Tibial nerve (tissue), 4 donors: ENCODE measurements around the gene DHX30.
"Not testable (repeated sequence)": the region's sequence is repeated elsewhere in the genome, so short reads cannot be mapped to it uniquely, and the experiment has no call there.

ENCODE experiments used
- EP300 ChIP-seq, 2 donors: sonication (generic); formaldehyde crosslinking; IDR thresholded peaks; one replicate each; pipeline ENCODE4 v1.6.1; 2017; ENCODE audit warnings: antibody characterized with exemption in 2 of 2, mild to moderate bottlenecking in 1 of 2
- POLR2A ChIP-seq, 2 donors: fragments of 450-650 bp; IDR thresholded peaks; one replicate each; pipeline ENCODE4 v1.6.1; 2017; ENCODE audit warnings: antibody characterized with exemption in 2 of 2, mild to moderate bottlenecking in 2 of 2, moderate library complexity in 2 of 2
- TF ChIP-seq, protein P1 (sequence below), 5 experiments: fragments of 200-600 bp in 3 of 5; fragments of 450-650 bp in 2 of 5; sonication (generic) in 3 of 5; IDR thresholded peaks; one replicate each; pipeline ENCODE4 v1.5.1; 2016 to 2019; ENCODE audit warnings: antibody characterized with exemption in 5 of 5, mild to moderate bottlenecking in 3 of 5, moderate library complexity in 2 of 5

DNA sequence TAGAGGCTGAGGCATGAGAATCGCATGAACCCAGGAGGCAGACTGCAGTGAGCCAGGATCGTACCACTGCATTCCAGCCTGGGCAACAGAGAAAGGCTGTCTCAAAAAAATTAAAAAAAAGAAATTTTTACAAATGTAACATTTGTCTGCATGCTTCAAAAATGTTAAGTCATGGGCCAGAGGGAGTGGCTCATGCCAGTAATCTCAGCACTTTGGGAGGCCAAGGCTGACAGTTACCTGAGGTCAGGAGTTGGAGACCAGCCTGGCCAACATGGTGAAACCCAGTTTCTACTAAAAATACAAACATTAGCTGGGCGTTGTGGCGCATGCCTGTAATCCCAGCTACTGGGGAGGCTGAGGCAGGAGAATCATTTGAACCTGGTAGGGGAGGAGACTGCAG, 42.7 kb upstream of the DHX30 start:
- TF ChIP-seq, protein P1, sequence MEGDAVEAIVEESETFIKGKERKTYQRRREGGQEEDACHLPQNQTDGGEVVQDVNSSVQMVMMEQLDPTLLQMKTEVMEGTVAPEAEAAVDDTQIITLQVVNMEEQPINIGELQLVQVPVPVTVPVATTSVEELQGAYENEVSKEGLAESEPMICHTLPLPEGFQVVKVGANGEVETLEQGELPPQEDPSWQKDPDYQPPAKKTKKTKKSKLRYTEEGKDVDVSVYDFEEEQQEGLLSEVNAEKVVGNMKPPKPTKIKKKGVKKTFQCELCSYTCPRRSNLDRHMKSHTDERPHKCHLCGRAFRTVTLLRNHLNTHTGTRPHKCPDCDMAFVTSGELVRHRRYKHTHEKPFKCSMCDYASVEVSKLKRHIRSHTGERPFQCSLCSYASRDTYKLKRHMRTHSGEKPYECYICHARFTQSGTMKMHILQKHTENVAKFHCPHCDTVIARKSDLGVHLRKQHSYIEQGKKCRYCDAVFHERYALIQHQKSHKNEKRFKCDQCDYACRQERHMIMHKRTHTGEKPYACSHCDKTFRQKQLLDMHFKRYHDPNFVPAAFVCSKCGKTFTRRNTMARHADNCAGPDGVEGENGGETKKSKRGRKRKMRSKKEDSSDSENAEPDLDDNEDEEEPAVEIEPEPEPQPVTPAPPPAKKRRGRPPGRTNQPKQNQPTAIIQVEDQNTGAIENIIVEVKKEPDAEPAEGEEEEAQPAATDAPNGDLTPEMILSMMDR (IDR thresholded peaks at IDR 0.05), result not testable (repeated sequence)
- TF ChIP-seq EP300, POLR2A (IDR thresholded peaks at IDR 0.05): not testable (repeated sequence)
